Dedifferentiated amniotic fluid mesenchymal stem cell (primary cell): ENCODE data around the gene VGLL4.

Source experiments
- DNase-seq: peaks from one replicate; pipeline ENCODE4 v3.0.0-alpha.2; 2016; ENCODE audit errors: extremely low spot score

The VGLL4 gene

DNA sequence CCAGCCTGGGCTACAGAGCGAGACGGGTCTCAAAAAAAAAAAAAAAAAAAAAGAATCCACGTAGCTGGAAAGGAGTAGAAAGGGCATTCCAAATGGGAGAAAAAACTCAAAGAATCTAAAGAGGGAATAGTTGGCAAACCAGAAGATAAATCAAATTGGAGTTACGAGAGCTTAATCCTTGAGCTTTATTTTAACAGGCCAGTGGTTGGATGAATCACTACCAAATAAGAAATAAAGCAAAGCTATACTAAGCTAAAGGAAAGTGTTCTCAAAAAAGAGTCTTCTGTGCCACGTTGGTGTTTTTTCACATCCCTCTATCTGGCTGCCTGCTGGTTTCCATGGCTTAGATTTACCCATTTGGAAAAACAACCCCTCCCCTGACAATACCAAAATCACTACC lies 14.0 kb downstream of the VGLL4 start:
- DNase-seq, result peak; percentile 64

DNA sequence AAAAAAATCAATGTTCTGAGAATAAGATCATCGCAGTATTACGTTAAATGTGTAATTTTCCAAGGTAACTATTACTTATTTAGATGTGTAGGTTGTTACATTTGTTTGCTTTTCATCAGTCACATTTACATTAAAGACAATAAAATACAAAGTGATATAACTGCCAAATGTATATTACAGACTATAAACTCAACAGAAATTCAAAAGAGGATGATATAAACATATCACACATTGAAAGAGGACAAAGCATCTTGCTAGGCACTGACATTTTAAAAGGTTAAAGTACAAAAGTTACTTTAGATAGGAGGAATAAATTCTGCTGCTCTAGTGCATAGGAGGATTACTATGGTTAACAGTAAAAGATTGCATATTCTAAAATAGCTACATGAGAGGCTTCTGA lies 16.1 kb downstream of the VGLL4 start:
- no peak for DNase-seq

DNA sequence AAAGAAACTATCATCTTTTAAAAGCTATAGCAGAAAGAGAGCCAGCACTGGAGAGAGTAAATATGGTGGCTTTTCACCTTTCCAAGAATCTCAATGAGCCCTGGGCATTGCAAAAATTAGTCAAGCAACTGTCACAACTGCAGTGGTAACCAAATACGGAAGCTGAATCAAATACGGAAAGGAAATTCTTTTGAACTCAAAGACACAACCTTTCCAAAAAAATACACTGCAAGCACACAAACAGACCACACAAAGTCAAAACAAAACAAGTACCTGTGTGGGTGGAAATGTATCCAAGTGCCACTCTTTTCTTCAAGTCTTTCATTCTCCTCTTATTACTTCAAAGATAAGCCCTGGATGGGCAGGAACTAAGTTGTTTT lies 17.6 kb downstream of the VGLL4 start:
- DNase-seq, result no peak

GRCh38 chr3:11625376-11626083 lies 18.2 kb downstream of the VGLL4 start:
- DNase-seq, result no peak

GRCh38 chr3:11624704-11625375 lies 18.9 kb downstream of the VGLL4 start:
- DNase-seq, result no peak

GRCh38 chr3:11624161-11624560 lies 19.6 kb downstream of the VGLL4 start:
- no peak for DNase-seq

DNA sequence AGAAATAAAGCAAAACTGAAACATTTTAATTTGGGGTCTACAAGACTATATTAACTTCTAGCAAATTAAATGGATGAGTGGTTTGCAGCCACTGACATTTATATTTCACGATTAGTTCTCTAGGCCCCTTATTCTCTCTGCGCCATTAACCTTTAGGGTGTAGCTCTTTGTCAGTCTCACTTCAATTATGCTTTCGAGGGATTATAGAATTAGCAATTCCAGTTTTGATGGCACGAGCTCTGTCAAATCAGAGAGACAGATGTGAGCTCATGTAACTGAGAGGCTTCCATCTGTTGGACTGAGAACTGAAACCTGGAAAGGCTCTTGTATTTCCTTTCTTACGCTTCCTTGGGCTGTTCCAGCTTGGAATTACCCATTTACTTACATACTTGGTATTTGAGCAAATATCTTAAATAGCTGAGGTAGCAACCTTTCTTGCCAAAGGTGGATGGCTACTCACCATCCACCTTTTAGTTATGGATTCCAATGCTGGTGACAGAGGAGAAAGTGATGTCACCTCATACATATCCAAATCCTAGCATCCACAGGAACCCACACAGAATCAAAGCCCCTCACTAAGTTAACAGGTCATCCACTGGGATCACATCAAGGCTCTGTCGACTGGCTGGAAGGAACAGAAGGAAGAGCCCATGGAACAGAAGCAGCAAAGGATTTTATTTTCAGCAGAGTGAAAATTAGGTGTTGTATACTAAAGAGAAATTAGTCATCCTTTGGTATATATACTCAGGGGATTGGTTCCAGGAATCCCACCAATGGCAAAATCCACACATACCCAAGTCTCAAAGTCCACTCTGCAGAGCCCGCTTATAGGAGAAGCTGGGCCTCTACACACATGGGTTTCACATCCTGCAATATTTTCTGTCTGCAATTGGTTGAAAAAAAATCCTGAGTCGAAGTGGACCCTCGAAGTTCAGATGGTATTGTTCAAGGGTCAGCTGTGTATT lies 20.8 kb downstream of the VGLL4 start:
- no peak for DNase-seq

GRCh38 chr3:11621077-11621476 lies 22.6 kb downstream of the VGLL4 start:
- DNase-seq, result no peak

DNA sequence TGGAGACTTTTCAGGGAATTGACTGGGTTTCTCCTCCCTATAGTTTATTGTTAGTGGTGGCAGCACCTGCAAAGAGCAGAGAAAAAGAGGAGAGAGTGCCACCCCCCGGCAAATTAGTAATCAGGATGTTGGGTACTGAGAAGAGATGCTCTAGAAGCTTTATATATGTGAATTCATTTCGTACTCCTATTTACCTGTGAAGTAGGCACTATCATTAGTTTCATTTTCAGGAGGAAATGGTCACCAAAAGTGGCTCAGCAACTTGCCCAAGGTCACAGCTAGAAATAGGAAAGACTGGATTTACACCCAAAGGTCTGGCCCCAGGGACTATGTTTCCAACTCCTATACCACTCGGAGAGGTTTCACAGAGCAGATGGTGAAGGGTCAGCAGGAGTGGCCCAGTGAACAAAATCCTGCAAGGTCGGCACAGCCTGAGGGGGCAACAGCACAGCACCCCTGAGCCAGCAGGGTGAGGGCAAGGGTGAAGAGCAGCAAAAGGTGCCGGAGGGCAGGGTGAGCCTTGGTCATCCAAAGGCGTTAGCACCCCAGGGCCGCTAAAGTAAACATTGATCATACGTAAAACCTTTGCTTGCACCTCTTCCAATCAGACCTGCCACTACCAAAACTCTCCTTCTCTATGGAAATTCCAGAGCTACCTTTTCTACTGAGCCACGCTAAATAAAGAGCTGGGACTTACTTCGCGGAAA lies 23.6 kb downstream of the VGLL4 start:
- no peak for DNase-seq

DNA sequence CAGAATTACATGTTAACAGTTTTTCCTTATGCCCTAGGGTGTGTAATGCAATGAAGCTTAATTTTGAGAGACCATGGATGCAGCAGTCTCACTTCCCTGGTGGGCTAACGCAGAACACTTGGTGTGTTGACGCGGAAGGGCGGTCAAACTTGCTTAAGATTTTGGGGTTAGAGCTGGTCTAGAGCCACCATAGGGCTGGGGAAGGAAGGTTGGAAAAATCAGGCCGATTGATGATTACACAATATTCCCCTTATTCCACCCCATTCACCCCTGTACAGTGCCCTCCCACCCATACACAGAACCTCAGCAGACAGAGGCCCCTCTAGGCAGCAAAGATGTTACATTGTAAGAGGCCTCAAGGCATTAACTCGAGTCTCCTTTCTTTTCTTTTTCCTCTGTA lies 24.3 kb downstream of the VGLL4 start:
- no peak for DNase-seq

- DNase-seq, result no peak
Observed at GRCh38 chr3:11618904-11619303, 24.8 kb downstream of the VGLL4 start.

- DNase-seq, result no peak
Observed at GRCh38 chr3:11616551-11616950, 27.2 kb downstream of the VGLL4 start.

- no peak for DNase-seq
Observed at GRCh38 chr3:11613851-11614487, 29.7 kb downstream of the VGLL4 start.

GRCh38 chr3:11613319-11613718 lies 30.4 kb downstream of the VGLL4 start:
- no peak for DNase-seq

GRCh38 chr3:11612515-11613188 lies 31.1 kb downstream of the VGLL4 start:
- no peak for DNase-seq

GRCh38 chr3:11611341-11611799 lies 32.3 kb downstream of the VGLL4 start:
- DNase-seq, result no peak

DNA sequence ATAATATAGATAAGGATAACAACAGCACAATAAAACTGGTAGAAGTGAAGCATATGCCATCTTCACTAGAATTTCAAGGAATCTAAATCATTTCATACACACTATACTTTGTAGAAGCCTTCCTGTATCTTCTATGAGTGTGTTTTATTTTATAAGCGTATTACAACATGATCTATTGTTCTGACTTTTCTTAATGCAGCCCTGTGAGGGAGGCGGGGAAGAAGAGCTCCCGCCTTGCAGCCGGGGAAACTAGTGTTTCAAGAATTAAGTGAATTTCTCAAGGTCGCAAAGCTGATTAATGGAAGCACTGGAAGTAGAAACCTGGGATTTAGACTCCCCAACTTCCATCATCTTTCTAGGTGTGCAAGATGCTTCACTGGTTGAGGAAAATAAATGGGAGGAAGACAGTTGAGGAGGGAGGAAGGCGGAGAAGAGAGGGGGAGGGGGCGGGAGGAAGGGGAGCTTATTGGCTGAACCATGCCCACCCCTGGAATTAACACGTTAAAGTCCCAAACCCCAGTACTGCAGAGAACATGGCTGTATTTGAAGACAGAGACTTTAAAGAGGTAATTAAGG lies 32.9 kb downstream of the VGLL4 start:
- no peak for DNase-seq

- DNase-seq, result no peak
Observed at GRCh38 chr3:11610044-11610671, 33.6 kb downstream of the VGLL4 start.

DNA sequence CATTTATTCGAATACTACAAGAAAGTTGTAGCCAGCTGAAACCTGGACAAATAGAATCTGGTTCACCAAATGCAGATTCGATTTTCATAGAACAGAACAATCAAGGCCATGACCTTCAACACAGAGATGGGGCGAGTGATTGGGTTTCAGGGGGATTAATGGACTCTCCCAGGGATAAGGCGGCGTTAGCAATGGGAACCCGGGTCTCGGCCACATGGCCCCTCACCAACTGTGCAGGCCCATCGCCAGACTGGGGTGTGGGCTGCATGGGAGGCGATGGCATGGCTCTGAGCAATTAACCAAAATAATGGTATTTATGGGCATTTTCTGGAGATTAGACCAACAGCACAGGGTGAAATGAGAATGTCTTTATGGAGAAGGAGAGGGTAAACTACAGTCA lies 34.2 kb downstream of the VGLL4 start:
- DNase-seq, result no peak

- no peak for DNase-seq
Observed at GRCh38 chr3:11607816-11608215, 35.9 kb downstream of the VGLL4 start.
